HG02678 (cell line): ENCODE data around the gene CSNK1E.
A peak's percentile ranks its signal among the peaks of the same experiment; 100 is the strongest.

ENCODE experiments used
- ATAC-seq: cut with Tn5 transposase; IDR thresholded peaks from one replicate; pipeline ENCODE4 v1.9.1; 2021; ENCODE audit warnings: mild to moderate bottlenecking, moderate library complexity; ENCODE audit not compliant: unreplicated experiment

The CSNK1E gene

DNA sequence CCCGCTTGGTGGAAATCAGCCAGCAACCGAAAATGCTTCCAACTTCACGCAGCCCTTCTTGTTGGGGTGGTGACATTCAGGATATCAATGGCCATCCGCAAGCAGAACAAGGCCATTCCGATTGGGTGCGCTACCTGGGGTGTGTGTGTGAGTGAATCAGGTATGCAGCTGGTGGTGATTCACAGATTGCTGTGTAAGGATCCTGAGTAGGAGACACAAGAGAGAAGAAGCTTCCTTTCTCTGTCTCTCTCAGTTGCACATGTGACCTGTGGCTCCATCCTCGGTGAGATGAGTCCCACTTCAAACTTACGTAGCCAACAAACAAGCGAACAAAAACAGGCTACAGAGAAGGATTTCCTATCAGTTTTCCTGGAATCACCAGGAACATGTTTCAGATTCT, 34.8 kb downstream of the CSNK1E start:
- no peak for ATAC-seq

- peak; percentile 44 for ATAC-seq
These were observed 41.1 kb downstream of the CSNK1E start for GRCh38 chr22:38276166-38276565.

GRCh38 chr22:38273135-38273826, 44.0 kb downstream of the CSNK1E start:
- no peak for ATAC-seq

DNA sequence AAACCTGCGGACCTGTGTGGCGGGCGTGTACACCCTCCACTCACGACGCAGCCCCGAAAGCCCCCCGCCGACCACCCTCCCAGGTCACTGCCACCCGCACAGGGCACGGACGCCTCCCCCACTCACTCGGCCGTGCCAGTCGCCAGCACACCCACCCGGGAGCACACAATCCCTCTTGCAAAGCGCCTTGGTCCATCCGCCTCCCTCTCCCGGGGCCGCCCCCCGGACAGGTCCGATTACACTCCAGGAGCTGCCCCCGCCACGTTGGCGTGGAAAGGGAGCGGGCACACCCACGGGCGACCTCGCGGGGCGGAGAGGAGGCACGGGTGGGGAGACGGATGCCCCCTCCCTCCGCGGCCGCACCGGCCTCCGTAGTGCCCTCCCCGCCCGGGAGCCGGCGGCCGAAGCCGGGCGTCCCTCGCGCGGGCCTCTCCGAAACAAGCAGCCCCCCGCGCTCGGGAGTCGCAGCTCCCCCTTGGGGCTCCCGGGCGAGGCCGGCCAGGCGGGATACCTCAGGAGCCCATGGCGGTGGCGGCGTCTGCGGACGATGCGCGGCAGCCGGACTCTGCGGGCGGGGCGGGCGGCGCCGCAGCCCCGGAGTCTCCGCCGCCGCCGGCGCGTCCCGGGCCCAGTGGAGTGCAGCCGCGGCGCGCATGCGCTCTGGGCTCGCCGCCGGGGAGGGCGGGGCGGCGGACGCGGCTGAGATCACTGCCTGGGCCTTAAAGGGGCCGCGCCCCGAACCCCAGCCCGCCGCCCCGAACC, 44.7 kb downstream of the CSNK1E start, which contains the start of gene TMEM184B:
Gene TMEM184B (minus strand): TSS at position 638 of the 762 bp plus-strand sequence. CDS start 25,049 bp downstream, outside the sequence.
- ATAC-seq: peak; percentile 82

DNA sequence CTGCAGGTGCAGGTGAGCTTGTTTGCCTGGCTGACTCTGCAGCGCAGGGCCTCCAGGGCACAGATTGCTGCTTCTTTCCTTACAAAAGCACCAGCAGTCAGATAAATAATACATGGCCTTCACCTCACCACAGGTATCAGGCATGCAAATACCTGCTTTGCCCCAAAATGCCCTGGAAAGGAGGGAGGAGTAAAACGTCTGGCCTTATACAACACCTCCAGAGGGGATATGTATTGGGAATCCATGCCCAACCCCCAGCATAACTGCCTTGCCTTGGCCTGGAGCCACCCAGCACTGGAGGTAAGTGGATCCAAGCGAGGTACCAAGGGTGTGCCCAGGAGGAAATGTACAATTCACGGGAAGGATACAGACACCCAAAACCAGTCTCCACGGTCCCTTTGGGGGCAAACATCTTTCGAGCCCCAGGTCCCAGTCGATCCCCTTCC, 45.3 kb downstream of the CSNK1E start:
- no peak for ATAC-seq

DNA sequence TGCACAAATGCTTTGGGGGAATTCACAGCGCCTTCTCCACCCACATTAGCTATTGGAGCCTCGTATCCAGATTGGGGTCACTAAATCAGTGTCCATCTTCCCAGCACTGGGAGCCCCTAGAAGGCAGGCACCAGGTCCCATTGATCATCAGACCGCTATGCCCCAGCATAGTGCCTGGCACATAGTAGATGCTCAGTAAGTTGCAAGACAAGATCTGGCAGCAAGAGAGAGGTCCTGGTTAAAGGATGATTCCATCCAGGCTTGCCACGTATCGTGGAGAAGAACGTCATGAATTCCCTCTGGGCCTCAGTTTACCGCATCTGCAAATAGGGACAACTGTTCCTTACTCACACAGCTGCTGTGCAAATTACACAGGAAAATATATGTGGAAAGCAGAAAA, 46.1 kb downstream of the CSNK1E start:
- ATAC-seq: no peak

DNA sequence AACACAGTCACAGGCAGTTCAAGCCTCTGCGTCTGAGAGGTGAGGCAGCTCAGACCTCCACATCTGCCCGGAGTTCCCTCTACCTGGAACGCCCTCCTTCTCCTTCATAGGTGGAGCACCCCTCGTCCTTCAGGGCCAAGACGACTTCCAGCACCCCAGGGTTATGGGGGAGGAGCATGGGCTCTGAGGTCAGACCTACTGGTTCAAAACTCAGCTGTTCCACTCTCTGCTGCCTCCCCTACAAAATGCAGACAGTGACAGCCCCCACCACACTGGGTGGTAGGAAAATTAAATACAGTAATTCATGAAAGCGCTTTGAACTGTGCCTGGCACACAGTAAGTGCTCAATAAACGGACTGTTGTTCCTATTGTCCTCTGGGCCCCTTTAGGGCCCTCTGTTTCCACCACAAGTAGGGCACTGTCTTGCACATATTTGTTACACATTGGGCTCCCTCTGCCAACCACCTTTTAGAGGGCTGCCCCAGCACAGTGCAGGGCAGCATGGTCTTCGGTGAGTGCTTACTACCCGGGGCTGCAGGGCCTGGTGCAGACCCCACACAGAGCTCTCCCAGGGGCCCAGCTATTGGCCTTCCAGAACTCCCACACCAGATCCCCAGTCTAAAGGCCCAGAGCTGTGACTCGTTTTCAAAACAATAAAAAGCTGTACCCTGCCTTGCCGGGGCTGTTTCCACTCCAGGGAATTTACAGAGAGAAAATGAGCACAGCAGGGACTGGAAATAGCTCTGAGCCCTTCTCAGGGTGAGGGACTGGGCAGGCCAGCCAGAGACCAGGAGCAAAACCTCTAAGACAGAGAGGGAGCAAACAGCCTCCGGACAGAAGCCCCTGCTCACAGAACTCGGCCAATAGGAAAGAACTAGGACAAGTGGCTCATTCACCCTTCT, 46.9 kb downstream of the CSNK1E start:
- ATAC-seq: no peak

DNA sequence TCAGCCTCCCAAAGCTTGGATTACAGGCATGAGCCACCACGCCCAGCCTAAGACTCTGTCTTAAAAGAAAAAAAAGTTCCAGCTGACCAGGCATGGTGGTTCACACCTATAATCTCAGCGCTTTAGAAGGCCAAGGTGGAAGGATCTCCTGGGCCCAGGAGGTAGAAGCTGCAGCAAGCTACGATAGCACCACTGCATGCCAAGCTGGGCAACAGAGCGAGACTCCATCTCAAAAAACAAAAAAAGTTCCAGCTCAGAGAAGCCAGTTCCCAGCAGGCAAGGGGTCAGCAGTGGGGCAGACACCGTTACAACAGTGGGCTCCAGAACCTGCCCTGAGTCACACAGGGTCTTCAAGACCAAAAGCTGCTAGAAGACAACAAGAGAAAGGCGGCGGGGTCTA, 47.8 kb downstream of the CSNK1E start:
- ATAC-seq: no peak

DNA sequence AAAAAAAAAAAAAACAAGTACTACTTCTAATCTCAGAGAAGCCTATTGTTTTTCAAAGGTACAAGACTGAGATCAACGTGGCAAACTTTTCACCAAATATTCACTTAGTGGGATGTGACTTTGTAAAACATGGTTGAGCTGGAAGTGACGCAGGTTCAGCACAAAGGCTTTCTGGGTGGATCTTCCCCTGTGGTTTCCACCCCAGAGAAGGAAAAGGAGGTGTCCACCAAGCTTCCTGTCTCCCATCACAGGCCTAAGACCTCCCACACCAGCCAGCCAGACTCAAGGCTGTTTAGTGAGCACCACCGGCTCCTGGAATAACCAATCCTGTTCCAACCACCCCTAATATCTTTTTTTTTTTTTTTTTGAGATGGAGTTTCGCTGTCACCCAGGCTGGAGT, 50.1 kb downstream of the CSNK1E start:
- ATAC-seq: no peak

- ATAC-seq: no peak
These were observed 51.1 kb downstream of the CSNK1E start for GRCh38 chr22:38266120-38266519.

- no peak for ATAC-seq
These were observed 52.9 kb downstream of the CSNK1E start for GRCh38 chr22:38264322-38264843.

- no peak for ATAC-seq
These were observed 55.0 kb downstream of the CSNK1E start for GRCh38 chr22:38262051-38262795.

DNA sequence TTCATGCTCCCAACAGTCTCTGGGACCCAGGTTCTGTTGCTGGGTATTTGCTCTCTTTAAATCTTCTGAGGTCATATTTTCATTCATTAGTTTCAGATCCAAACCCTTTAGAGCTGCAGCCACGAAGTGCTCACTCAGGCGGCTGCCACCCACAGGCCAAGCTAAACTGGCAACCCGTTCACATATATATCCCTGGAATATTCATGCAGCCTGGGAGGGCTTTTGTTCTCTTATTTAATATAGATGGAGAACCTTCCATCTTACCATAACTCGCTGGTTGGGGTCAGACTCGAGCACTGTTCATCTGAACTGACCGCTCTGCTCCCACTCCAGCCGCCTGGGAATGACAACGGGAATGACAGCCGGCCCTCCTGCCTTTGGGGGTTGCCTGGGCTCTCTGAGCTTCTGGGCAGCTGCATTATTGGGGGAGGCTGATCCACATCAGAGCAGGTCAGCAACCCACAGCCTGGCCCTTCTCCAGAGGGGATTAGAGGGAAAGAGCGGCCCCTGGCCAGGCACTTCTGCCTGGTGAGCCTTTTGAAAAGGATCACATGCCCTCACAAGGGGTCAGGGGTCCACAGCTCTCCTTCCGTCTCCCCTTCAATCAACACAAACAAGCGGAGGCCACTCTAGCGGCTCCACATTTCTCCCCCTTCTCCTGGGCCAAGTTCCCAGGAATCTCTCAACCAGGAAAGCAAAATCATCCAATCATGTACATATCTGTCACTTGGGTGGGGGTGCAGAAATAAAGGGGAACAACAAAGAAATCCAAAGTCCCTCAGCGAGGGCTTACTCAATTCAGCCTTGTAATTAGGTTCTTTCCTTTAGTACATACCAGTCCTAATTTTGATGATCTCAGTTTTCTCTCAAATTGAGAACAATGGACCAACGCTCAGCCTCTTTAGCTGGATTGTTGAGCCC, 56.2 kb downstream of the CSNK1E start:
- peak; percentile 9 for ATAC-seq

- no peak for ATAC-seq
These were observed 57.9 kb downstream of the CSNK1E start for GRCh38 chr22:38259370-38259769.

- ATAC-seq: no peak
These were observed 58.3 kb downstream of the CSNK1E start for GRCh38 chr22:38258895-38259294.

DNA sequence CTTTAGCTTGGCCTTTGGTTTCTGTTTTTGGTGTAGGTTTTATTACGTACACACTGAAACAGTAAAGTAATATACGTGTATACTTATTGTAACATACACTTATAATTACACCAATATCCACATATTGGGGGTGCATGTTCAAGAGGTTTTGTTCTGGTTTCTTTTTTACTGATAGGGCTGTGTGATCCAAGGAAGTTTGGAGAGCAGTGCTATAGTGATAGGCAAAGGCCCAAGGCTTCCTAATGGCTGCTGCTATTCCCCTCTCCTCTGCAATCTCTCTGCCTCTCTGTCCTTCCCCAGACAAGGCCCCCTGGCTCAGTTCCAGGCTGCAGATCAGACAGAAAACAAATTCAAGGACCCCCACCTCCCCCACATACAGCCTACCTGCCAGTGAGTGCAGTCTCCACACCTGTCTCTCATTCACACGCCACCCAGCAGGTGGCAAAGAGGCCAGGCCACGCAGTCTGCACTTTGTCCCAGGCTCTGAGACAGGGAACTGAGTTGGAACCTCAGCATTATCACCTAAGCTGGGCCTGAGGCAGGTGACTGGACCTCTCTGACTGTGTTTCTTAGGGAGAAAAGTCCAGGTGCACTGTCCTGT, 59.5 kb downstream of the CSNK1E start:
- ATAC-seq: no peak

- ATAC-seq: no peak
These were observed 60.1 kb downstream of the CSNK1E start for GRCh38 chr22:38257181-38257580.

DNA sequence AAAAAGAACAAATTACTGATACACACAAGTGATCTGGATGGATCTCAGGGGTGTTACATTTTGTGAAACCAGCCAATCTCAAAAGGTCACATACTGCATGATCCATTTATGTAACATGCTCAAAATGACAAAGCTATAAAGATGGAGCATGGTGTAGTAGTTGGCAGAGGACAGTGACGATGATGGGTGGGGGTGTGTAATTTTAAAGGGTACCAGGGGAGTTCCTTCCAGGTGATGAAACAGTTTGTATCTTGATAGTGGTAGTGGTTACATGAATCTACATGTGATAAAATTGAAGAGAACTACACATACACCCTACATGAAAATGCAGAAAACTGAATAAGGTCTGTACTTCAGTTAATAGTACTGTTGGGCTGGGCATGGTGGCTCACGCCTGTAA, 61.5 kb downstream of the CSNK1E start:
- ATAC-seq: no peak

DNA sequence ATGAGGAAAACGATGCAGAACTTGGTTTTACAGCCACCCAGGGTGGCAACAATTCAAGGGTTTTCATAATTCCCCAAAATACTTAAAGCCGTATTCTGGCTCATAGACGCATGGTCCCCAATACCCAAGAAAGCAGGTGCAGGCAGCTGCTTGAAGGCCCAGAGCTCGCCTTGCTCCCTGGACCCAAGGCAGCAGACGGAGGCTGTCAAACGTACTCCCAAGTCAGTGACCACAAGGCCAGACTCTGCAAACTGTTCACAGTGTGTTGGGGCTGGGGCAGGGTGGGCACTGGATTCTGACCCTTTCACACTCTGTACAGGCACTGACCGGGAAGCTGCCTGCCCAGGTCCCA, 65.9 kb downstream of the CSNK1E start:
- ATAC-seq: no peak
